ENCODE data around the gene ERI2.

GRCh38 chr16:20829536-20829935, 23.3 kb upstream of the ERI2 start:
- no peak for TF ChIP-seq CTCF (IDR thresholded peaks at IDR 0.05)
- TF ChIP-seq POLR2A (IDR thresholded peaks at IDR 0.05): no peak

Data from lower leg skin (tissue), 3 donors.